ENCODE data around the gene SLC15A3.
A peak's percentile ranks its signal among the peaks of the same experiment; 100 is the strongest.

Gene SLC15A3

GRCh38 chr11:60921777-60922335 is 30.1 kb downstream of the SLC15A3 start:
- Histone ChIP-seq H2AFZ (ENCODE audit: low read depth, low read length) (no peak overlapping the region), H3K36me3 (ENCODE audit: insufficient read depth, low read length) (peaks cover 41% of the 10 kb centered on the region), H3K4me1 (ENCODE audit: insufficient read depth, low read length) (peaks cover 21% of the 10 kb centered on the region), H3K4me3 (ENCODE audit: low read length) (no peak overlapping the region), H3K27me3 (ENCODE audit: insufficient read depth, low read length) (no peaks in the 10 kb centered on the region), H3K9me3 (ENCODE audit: low read length) (no peaks in the 10 kb centered on the region)

GRCh38 chr11:60921259-60921658 is 30.7 kb downstream of the SLC15A3 start:
- H3K9me3 ChIP-seq (ENCODE audit: low read length), result no peaks in the 10 kb centered on the region
- peaks cover 18% of the 10 kb centered on the region for H3K4me1 ChIP-seq (ENCODE audit: insufficient read depth, low read length)
- no peaks in the 10 kb centered on the region for H3K27me3 ChIP-seq (ENCODE audit: insufficient read depth, low read length)
- H3K36me3 ChIP-seq (ENCODE audit: insufficient read depth, low read length), result peaks cover 39% of the 10 kb centered on the region
- no peak overlapping the region for H3K4me3 ChIP-seq (ENCODE audit: low read length)
- no peak overlapping the region for H2AFZ ChIP-seq (ENCODE audit: low read depth, low read length)

- Histone ChIP-seq H3K9me3 (ENCODE audit: low read length) (no peaks in the 10 kb centered on the region), H2AFZ (ENCODE audit: low read depth, low read length) (no peak overlapping the region), H3K4me3 (ENCODE audit: low read length) (no peak overlapping the region), H3K36me3 (ENCODE audit: insufficient read depth, low read length) (peaks cover 39% of the 10 kb centered on the region), H3K27me3 (ENCODE audit: insufficient read depth, low read length) (no peaks in the 10 kb centered on the region), H3K4me1 (ENCODE audit: insufficient read depth, low read length) (peaks cover 16% of the 10 kb centered on the region)
Observed at GRCh38 chr11:60919956-60920355, 32.0 kb downstream of the SLC15A3 start.

- Histone ChIP-seq H3K36me3 (ENCODE audit: insufficient read depth, low read length) (peaks cover 39% of the 10 kb centered on the region), H3K4me3 (ENCODE audit: low read length) (no peak overlapping the region), H3K4me1 (ENCODE audit: insufficient read depth, low read length) (peaks cover 19% of the 10 kb centered on the region), H3K27me3 (ENCODE audit: insufficient read depth, low read length) (no peaks in the 10 kb centered on the region), H3K9me3 (ENCODE audit: low read length) (no peaks in the 10 kb centered on the region), H2AFZ (ENCODE audit: low read depth, low read length) (no peak overlapping the region)
Observed at GRCh38 chr11:60919320-60919719, 32.7 kb downstream of the SLC15A3 start.

GRCh38 chr11:60918939-60919265 is 33.1 kb downstream of the SLC15A3 start:
- Histone ChIP-seq H3K27me3 (ENCODE audit: insufficient read depth, low read length) (no peaks in the 10 kb centered on the region), H2AFZ (ENCODE audit: low read depth, low read length) (no peak overlapping the region), H3K4me1 (ENCODE audit: insufficient read depth, low read length) (peaks cover 17% of the 10 kb centered on the region), H3K9me3 (ENCODE audit: low read length) (no peaks in the 10 kb centered on the region), H3K4me3 (ENCODE audit: low read length) (no peak overlapping the region), H3K36me3 (ENCODE audit: insufficient read depth, low read length) (peaks cover 39% of the 10 kb centered on the region)

GRCh38 chr11:60918251-60918938 is 33.6 kb downstream of the SLC15A3 start:
- peaks cover 16% of the 10 kb centered on the region for H3K4me1 ChIP-seq (ENCODE audit: insufficient read depth, low read length)
- H3K4me3 ChIP-seq (ENCODE audit: low read length), result no peak overlapping the region
- H3K27me3 ChIP-seq (ENCODE audit: insufficient read depth, low read length), result no peaks in the 10 kb centered on the region
- no peaks in the 10 kb centered on the region for H3K9me3 ChIP-seq (ENCODE audit: low read length)
- peaks cover 39% of the 10 kb centered on the region for H3K36me3 ChIP-seq (ENCODE audit: insufficient read depth, low read length)
- no peak overlapping the region for H2AFZ ChIP-seq (ENCODE audit: low read depth, low read length)

- Histone ChIP-seq H3K4me1 (ENCODE audit: insufficient read depth, low read length) (peaks cover 27% of the 10 kb centered on the region), H3K36me3 (ENCODE audit: insufficient read depth, low read length) (peaks cover 32% of the 10 kb centered on the region), H3K27me3 (ENCODE audit: insufficient read depth, low read length) (no peaks in the 10 kb centered on the region), H3K9me3 (ENCODE audit: low read length) (no peaks in the 10 kb centered on the region), H2AFZ (ENCODE audit: low read depth, low read length) (no peak overlapping the region), H3K4me3 (ENCODE audit: low read length) (no peak overlapping the region)
Observed at GRCh38 chr11:60917267-60917666, 34.7 kb downstream of the SLC15A3 start.

GRCh38 chr11:60916669-60917206 is 35.2 kb downstream of the SLC15A3 start:
- H3K27me3 ChIP-seq (ENCODE audit: insufficient read depth, low read length), result no peaks in the 10 kb centered on the region
- H3K4me3 ChIP-seq (ENCODE audit: low read length), result no peak overlapping the region
- H3K9me3 ChIP-seq (ENCODE audit: low read length), result no peaks in the 10 kb centered on the region
- peaks cover 26% of the 10 kb centered on the region for H3K36me3 ChIP-seq (ENCODE audit: insufficient read depth, low read length)
- H3K4me1 ChIP-seq (ENCODE audit: insufficient read depth, low read length), result peaks cover 27% of the 10 kb centered on the region
- H2AFZ ChIP-seq (ENCODE audit: low read depth, low read length), result no peak overlapping the region

- H3K4me3 ChIP-seq (ENCODE audit: low read length), result peak overlapping the region; percentile 71
- peak overlapping the region; percentile 97 for H2AFZ ChIP-seq (ENCODE audit: low read depth, low read length)
- H3K27me3 ChIP-seq (ENCODE audit: insufficient read depth, low read length), result no peaks in the 10 kb centered on the region
- H3K36me3 ChIP-seq (ENCODE audit: insufficient read depth, low read length), result peaks cover 13% of the 10 kb centered on the region
- peaks cover 27% of the 10 kb centered on the region for H3K4me1 ChIP-seq (ENCODE audit: insufficient read depth, low read length)
- no peaks in the 10 kb centered on the region for H3K9me3 ChIP-seq (ENCODE audit: low read length)
Observed at GRCh38 chr11:60915248-60915914, 36.6 kb downstream of the SLC15A3 start.

- Histone ChIP-seq H3K4me3 (ENCODE audit: low read length) (peak overlapping the region; percentile 71), H2AFZ (ENCODE audit: low read depth, low read length) (peak overlapping the region; percentile 97), H3K9me3 (ENCODE audit: low read length) (no peaks in the 10 kb centered on the region), H3K4me1 (ENCODE audit: insufficient read depth, low read length) (peaks cover 27% of the 10 kb centered on the region), H3K27me3 (ENCODE audit: insufficient read depth, low read length) (no peaks in the 10 kb centered on the region), H3K36me3 (ENCODE audit: insufficient read depth, low read length) (peaks cover 7% of the 10 kb centered on the region)
Observed at GRCh38 chr11:60914633-60915247, 37.2 kb downstream of the SLC15A3 start.

GRCh38 chr11:60913793-60914632 is 38.0 kb downstream of the SLC15A3 start, which contains the start of gene TMEM109:
TSS of gene TMEM109 (plus strand) at chr11:60914158. CDS start at chr11:60919694, 5,536 bp downstream.
- H3K4me1 ChIP-seq (ENCODE audit: insufficient read depth, low read length), result peaks cover 27% of the 10 kb centered on the region
- no peaks in the 10 kb centered on the region for H3K27me3 ChIP-seq (ENCODE audit: insufficient read depth, low read length)
- peaks cover 2% of the 10 kb centered on the region for H3K36me3 ChIP-seq (ENCODE audit: insufficient read depth, low read length)
- peak within 1 kb of the TSS; percentile 97 for H2AFZ ChIP-seq (ENCODE audit: low read depth, low read length)
- H3K4me3 ChIP-seq (ENCODE audit: low read length), result peak within 1 kb of the TSS; percentile 71
- H3K9me3 ChIP-seq (ENCODE audit: low read length), result no peaks in the 10 kb centered on the region

- Histone ChIP-seq H3K27me3 (ENCODE audit: insufficient read depth, low read length) (no peaks in the 10 kb centered on the region), H3K4me3 (ENCODE audit: low read length) (peak overlapping the region; percentile 71), H2AFZ (ENCODE audit: low read depth, low read length) (peak overlapping the region; percentile 97), H3K9me3 (ENCODE audit: low read length) (no peaks in the 10 kb centered on the region), H3K36me3 (ENCODE audit: insufficient read depth, low read length) (no peaks in the 10 kb centered on the region), H3K4me1 (ENCODE audit: insufficient read depth, low read length) (peaks cover 27% of the 10 kb centered on the region)
Observed at GRCh38 chr11:60912851-60913528, 39.0 kb downstream of the SLC15A3 start.
